HepG2 (cell line): Measurements from ENCODE around the gene OARD1. TPM values are rescaled to one million over a fixed set of nuclear protein-coding genes. Genes with fewer than 3 reads are reported as not detected.
A peak's percentile ranks its signal among the peaks of the same experiment; 100 is the strongest.

Experiments
- ATAC-seq: fragments of 200-7000 bp; cut with Tn5 transposase; 3 replicates; pipeline ENCODE4 v1.9.1; 2020; ENCODE audit warnings: mild to moderate bottlenecking, moderate library complexity
- BruUV-seq: library from RNA; stranded (reverse); fragments of 400-500 nt; replicated peaks from 2 replicates; lab custom pipeline; 2021; lab: Mats Ljungman, UMichigan
- CTCF ChIA-PET: fragments of 300-600 bp; formaldehyde crosslinking; extraction: SDS; loops from one replicate; lab custom pipeline; 2021; ENCODE audit warnings: low total read pairs, inconsistent platforms, low intra/inter-chr PET ratio; lab: Yijun Ruan, JAX
- POLR2A ChIA-PET: fragments of 350-600 bp; sonication (Branson Sonifier 250); formaldehyde crosslinking; loops from one replicate; lab custom pipeline; 2020; ENCODE audit warnings: antibody characterized with exemption, inconsistent platforms; lab: Yijun Ruan, JAX
- DNase-seq: peaks from one replicate; pipeline ENCODE4 v3.0.0-alpha.2; 2015; ENCODE audit warnings: low spot score
- FAIRE-seq: peaks from 3 replicates; lab custom pipeline; 2011; peaks lifted over from hg19 to GRCh38; lab: Jason Lieb, UNC
- H2AFZ ChIP-seq: one replicate; pipeline ENCODE4 v1.6.1; 2011; ENCODE audit warnings: low read length, inconsistent platforms
- H3K27ac ChIP-seq: fragments of 300-600 bp; 3 replicates; pipeline ENCODE4 v1.8.0; 2011; ENCODE audit warnings: mixed run types, mild to moderate bottlenecking, mixed read lengths, low read length, inconsistent platforms; ENCODE audit not compliant: insufficient read depth; ENCODE audit errors: extremely low read length
- H3K27me3 ChIP-seq, 2 experiments: fragments of 200-600 bp in 1 of 2; 2 replicates in 1 of 2; 3 replicates in 1 of 2; pipeline versions ENCODE4 v1.6.0 to v1.8.0; 2011; ENCODE audit warnings: low read length in 2 of 2, mild to moderate bottlenecking in 2 of 2, moderate library complexity in 2 of 2, inconsistent platforms in 1 of 2; ENCODE audit not compliant: insufficient read depth in 2 of 2, control insufficient read depth in 1 of 2
- H3K36me3 ChIP-seq, 2 experiments: fragments of 200-600 bp in 1 of 2; replicated peaks in 1 of 2; 2 replicates in 1 of 2; 3 replicates in 1 of 2; pipeline versions ENCODE4 v1.5.1 to v1.8.0; 2011; ENCODE audit warnings: low read length in 2 of 2, inconsistent platforms in 1 of 2; ENCODE audit not compliant: insufficient read depth in 2 of 2, control insufficient read depth in 1 of 2
- H3K4me1 ChIP-seq: 2 replicates; pipeline ENCODE4 v1.5.1; 2012; ENCODE audit warnings: low read length, inconsistent platforms; ENCODE audit not compliant: insufficient read depth
- H3K4me2 ChIP-seq: 2 replicates; pipeline ENCODE4 v1.6.0; 2011; ENCODE audit warnings: low read depth, low read length, inconsistent platforms
- H3K4me3 ChIP-seq, 3 experiments: fragments of 200-600 bp in 1 of 3; sonication (generic), shearing (Covaris generic) in 1 of 3; replicated peaks in 1 of 3; 2 replicates each; pipeline ENCODE4 v1.5.1; 2011 to 2016; ENCODE audit warnings: low read length in 3 of 3, inconsistent platforms in 2 of 3, low read depth in 2 of 3, mild to moderate bottlenecking in 2 of 3, control low read depth in 1 of 3, mixed read lengths in 1 of 3; ENCODE audit not compliant: insufficient read depth in 1 of 3
- H3K79me2 ChIP-seq: one replicate; pipeline ENCODE4 v1.6.1; 2011; ENCODE audit warnings: low read length, inconsistent platforms; ENCODE audit not compliant: insufficient read depth
- H3K9ac ChIP-seq: 2 replicates; pipeline ENCODE4 v1.6.0; 2011; ENCODE audit warnings: mild to moderate bottlenecking, low read depth, low read length, inconsistent platforms; ENCODE audit not compliant: insufficient read depth
- H3K9me3 ChIP-seq: 2 replicates; pipeline ENCODE4 v1.5.1; 2012; ENCODE audit warnings: mild to moderate bottlenecking, low read length
- H4K20me1 ChIP-seq: 2 replicates; pipeline ENCODE4 v1.6.0; 2011; ENCODE audit warnings: inconsistent platforms, mild to moderate bottlenecking, low read length, moderate library complexity; ENCODE audit not compliant: insufficient read depth
- BRCA1 ChIP-seq: sonication (generic); formaldehyde crosslinking; IDR thresholded peaks from 2 replicates; pipeline ENCODE4 v1.4.0; 2020; ENCODE audit warnings: missing genetic modification reagents
- GATA4 ChIP-seq: sonication (generic); IDR thresholded peaks from 2 replicates; pipeline ENCODE4 v1.6.1; 2016; ENCODE audit warnings: antibody characterized with exemption, low read depth, borderline replicate concordance
- GMEB1 ChIP-seq: sonication (generic); formaldehyde crosslinking; IDR thresholded peaks from 2 replicates; pipeline ENCODE4 v1.5.1; 2020; ENCODE audit warnings: missing genetic modification reagents, mild to moderate bottlenecking, borderline replicate concordance
- GPN1 ChIP-seq: sonication (generic); formaldehyde crosslinking; IDR thresholded peaks from 2 replicates; pipeline ENCODE4 v1.5.1; 2020; ENCODE audit warnings: missing genetic modification reagents, borderline replicate concordance
- JUND ChIP-seq: sonication (generic); formaldehyde crosslinking; IDR thresholded peaks from 2 replicates; pipeline ENCODE4 v1.8.0; 2022; ENCODE audit warnings: mild to moderate bottlenecking, missing genetic modification reagents
- MAZ ChIP-seq, 2 experiments: sonication (generic) in 1 of 2; formaldehyde crosslinking in 1 of 2; IDR thresholded peaks; 2 replicates each; pipeline versions ENCODE4 v1.5.0 to v1.6.1; 2012 to 2020; ENCODE audit warnings: low read depth in 2 of 2, mild to moderate bottlenecking in 2 of 2, borderline replicate concordance in 1 of 2, improper control_type of control experiment in 1 of 2, low read length in 1 of 2, missing genetic modification reagents in 1 of 2, moderate library complexity in 1 of 2
- PTBP1 ChIP-seq: fragments of 200-400 bp; formaldehyde crosslinking; IDR thresholded peaks from 2 replicates; pipeline ENCODE4 v1.6.1; 2018; ENCODE audit warnings: low read length, low read depth; ENCODE audit not compliant: poor library complexity, severe bottlenecking
- TCF7 ChIP-seq: sonication (generic); IDR thresholded peaks from 2 replicates; pipeline ENCODE4 v1.6.1; 2016; ENCODE audit warnings: antibody characterized with exemption, low read depth
- ZKSCAN8 ChIP-seq: IDR thresholded peaks from 2 replicates; pipeline ENCODE4 v1.6.1; 2016; ENCODE audit warnings: borderline replicate concordance, missing genetic modification reagents, missing compliant biosample characterization
- ZNF687 ChIP-seq: sonication (generic); formaldehyde crosslinking; IDR thresholded peaks from 2 replicates; pipeline ENCODE4 v1.5.1; 2020; ENCODE audit warnings: mild to moderate bottlenecking, missing genetic modification reagents, moderate library complexity
- ZNF782 ChIP-seq: sonication (generic); formaldehyde crosslinking; IDR thresholded peaks from 2 replicates; pipeline ENCODE4 v1.4.0; 2020; ENCODE audit warnings: missing genetic modification reagents, mild to moderate bottlenecking, borderline replicate concordance
- WGBS: methylation state at CpG from one replicate; pipeline ENCODE4 v1.1.6; 2017; ENCODE audit warnings: low lambda C conversion rate; 5-methylcytosine and 5-hydroxymethylcytosine counted together
- in situ Hi-C: cut with HindIII; loops from 2 replicates; pipeline ENCODE4 v1.10.0; 2017; ENCODE audit warnings: low pct_unique_long_range_greater_than_20kb; ENCODE audit not compliant: extremely low pct_ligation_motif_present
- intact Hi-C: fragments of 100-400 bp; cut with micrococcal nuclease; formaldehyde crosslinking; loops from one replicate; pipeline ENCODE4 v1.10.0; 2022; ENCODE audit not compliant: unreplicated experiment
- polyA plus RNA-seq, 8 experiments: library from polyadenylated mRNA; depleted of rRNA in 3 of 8; stranded (reverse) in 7 of 8; unstranded in 1 of 8; fragments of >200 nt; fragmentation: Illumina TruSeq in 4 of 8; extraction: Trizol in 4 of 8; gene quantifications; 2 replicates each; pipeline versions ENCODE4 v1.2.1 to v1.2.3, GENCODE V29; 2011 to 2016; ENCODE audit warnings: low read depth in 4 of 8, missing spikeins in 1 of 8, mixed read lengths in 1 of 8; ENCODE audit not compliant: insufficient read depth in 1 of 8
- total RNA-seq, 5 experiments: library from RNA; depleted of rRNA; stranded (reverse); fragments of >200 nt; fragmentation: Illumina TruSeq; extraction: Trizol; gene quantifications; 2 replicates each; pipeline ENCODE4 v1.2.3, GENCODE V29; 2016; ENCODE audit warnings: low read depth in 1 of 5

Gene OARD1
- total and polyA plus RNA-seq, 2 of the 13 experiments (the other 11 are each of a cell fraction or from before 2014, with no cell fraction given), result 18.4 to 49.0 TPM

- in situ Hi-C loops, result loop anchor here (25.0 kb wide), 1 partner anchor 711 kb away; no protein-coding TSS in a partner anchor
- no TSS peak for BruUV-seq
- 79% methylated on average over 6 of the region's 9 CpGs for WGBS
- Histone ChIP-seq H3K36me3 (peaks cover 0 to 4% of the 10 kb centered on the region in 2 experiments; a peak in 1 of 5 replicates), H3K4me3 (no peak overlapping the region), H3K79me2 (no peaks in the 10 kb centered on the region), H3K4me1 (peaks cover 50% of the 10 kb centered on the region), H3K27ac (peak overlapping the region; percentile 14), H3K9ac (no peak overlapping the region), H3K9me3 (no peaks in the 10 kb centered on the region), H2AFZ (no peak overlapping the region), H3K4me2 (no peak overlapping the region), H3K27me3 (no peaks in the 10 kb centered on the region), H4K20me1 (no peaks in the 10 kb centered on the region)
- CTCF ChIA-PET, result no interaction called here
- no peak for DNase-seq
- intact Hi-C loops, result no loop called here
- ATAC-seq, result peak; percentile 25
- no peak for FAIRE-seq
- POLR2A ChIA-PET, result interaction anchor here (1.7 to 3.7 kb wide), 5 partner anchors 7 to 25 kb away, joined by 8 to 18 read pairs (median 10); partner anchors contain the start of genes NFYA and OARD1
- TF ChIP-seq ZNF687 (CRISPR knock-in tag) (peak; percentile 41; the same call in 1 of the 2 replicates), BRCA1 (no peak), ZKSCAN8 (CRISPR knock-in tag) (no peak), TCF7 (peak; percentile 28; the same call in 1 of the 2 replicates), MAZ (IDR thresholded peaks at IDR 0.05; ENCODE audit: borderline replicate concordance, low read depth, low read length) (no peak), MAZ (CRISPR knock-in tag; IDR thresholded peaks at IDR 0.05; ENCODE audit: low read depth) (no peak), GATA4 (no peak), PTBP1 (no peak), JUND (CRISPR knock-in tag) (no peak), GPN1 (CRISPR knock-in tag) (no peak), ZNF782 (CRISPR knock-in tag) (no peak), GMEB1 (CRISPR knock-in tag) (no peak)
These were observed 24.1 kb downstream of the OARD1 start for GRCh38 chr6:41047745-41048732.
